ENCODE measurements around the gene SUGCT.

The SUGCT gene

GRCh38 chr7:40541336-40541735 lies 406.5 kb downstream of the SUGCT start:
- Histone ChIP-seq H3K4me3 (ENCODE audit: low read depth, low read length) (no peak overlapping the region), H3K27me3 (ENCODE audit: control insufficient read depth, insufficient read depth, low read length) (no peaks in the 10 kb centered on the region), H3K4me1 (no peaks in the 10 kb centered on the region), H3K9ac (no peak overlapping the region), H3K4me2 (ENCODE audit: low read length) (no peak overlapping the region), H3K36me3 (ENCODE audit: control insufficient read depth, insufficient read depth, low read length) (no peaks in the 10 kb centered on the region), H3K27ac (no peak overlapping the region), H2AFZ (no peak overlapping the region), H3K79me2 (no peaks in the 10 kb centered on the region), H3K9me3 (ENCODE audit: control insufficient read depth, low read length) (no peaks in the 10 kb centered on the region)
- no peak for TF ChIP-seq CTCF (IDR thresholded peaks at IDR 0.05)

GRCh38 chr7:40542982-40543741 lies 408.4 kb downstream of the SUGCT start:
- no peaks in the 10 kb centered on the region for H3K9me3 ChIP-seq (ENCODE audit: control insufficient read depth, low read length)
- no peak overlapping the region for H3K4me3 ChIP-seq (ENCODE audit: low read depth, low read length)
- H3K4me1 ChIP-seq = no peaks in the 10 kb centered on the region
- no peak overlapping the region for H3K4me2 ChIP-seq (ENCODE audit: low read length)
- H3K27ac ChIP-seq = no peak overlapping the region
- H3K27me3 ChIP-seq (ENCODE audit: control insufficient read depth, insufficient read depth, low read length) = no peaks in the 10 kb centered on the region
- no peak overlapping the region for H3K9ac ChIP-seq
- no peaks in the 10 kb centered on the region for H3K36me3 ChIP-seq (ENCODE audit: control insufficient read depth, insufficient read depth, low read length)
- no peak overlapping the region for H2AFZ ChIP-seq
- no peak for TF ChIP-seq CTCF (IDR thresholded peaks at IDR 0.05)
- no peaks in the 10 kb centered on the region for H3K79me2 ChIP-seq

GRCh38 chr7:40544221-40544723 lies 409.5 kb downstream of the SUGCT start:
- Histone ChIP-seq H3K36me3 (ENCODE audit: control insufficient read depth, insufficient read depth, low read length) (no peaks in the 10 kb centered on the region), H3K4me3 (ENCODE audit: low read depth, low read length) (no peak overlapping the region), H3K4me2 (ENCODE audit: low read length) (no peak overlapping the region), H3K27ac (no peak overlapping the region), H3K4me1 (no peaks in the 10 kb centered on the region), H2AFZ (no peak overlapping the region), H3K27me3 (ENCODE audit: control insufficient read depth, insufficient read depth, low read length) (no peaks in the 10 kb centered on the region), H3K79me2 (no peaks in the 10 kb centered on the region), H3K9ac (no peak overlapping the region), H3K9me3 (ENCODE audit: control insufficient read depth, low read length) (no peaks in the 10 kb centered on the region)
- no peak for TF ChIP-seq CTCF (IDR thresholded peaks at IDR 0.05)

- no peak overlapping the region for H3K4me2 ChIP-seq (ENCODE audit: low read length)
- no peaks in the 10 kb centered on the region for H3K36me3 ChIP-seq (ENCODE audit: control insufficient read depth, insufficient read depth, low read length)
- H3K79me2 ChIP-seq = no peaks in the 10 kb centered on the region
- H3K27ac ChIP-seq = no peak overlapping the region
- H2AFZ ChIP-seq = no peak overlapping the region
- no peak overlapping the region for H3K9ac ChIP-seq
- no peaks in the 10 kb centered on the region for H3K4me1 ChIP-seq
- H3K27me3 ChIP-seq (ENCODE audit: control insufficient read depth, insufficient read depth, low read length) = no peaks in the 10 kb centered on the region
- no peak overlapping the region for H3K4me3 ChIP-seq (ENCODE audit: low read depth, low read length)
- no peak for TF ChIP-seq CTCF (IDR thresholded peaks at IDR 0.05)
- H3K9me3 ChIP-seq (ENCODE audit: control insufficient read depth, low read length) = no peaks in the 10 kb centered on the region
These were observed 410.1 kb downstream of the SUGCT start for GRCh38 chr7:40544871-40545303.

GRCh38 chr7:40545739-40546138 lies 410.9 kb downstream of the SUGCT start:
- Histone ChIP-seq H3K4me1 (no peaks in the 10 kb centered on the region), H3K27me3 (ENCODE audit: control insufficient read depth, insufficient read depth, low read length) (no peaks in the 10 kb centered on the region), H3K36me3 (ENCODE audit: control insufficient read depth, insufficient read depth, low read length) (no peaks in the 10 kb centered on the region), H3K9ac (no peak overlapping the region), H3K27ac (no peak overlapping the region), H2AFZ (no peak overlapping the region), H3K79me2 (no peaks in the 10 kb centered on the region), H3K4me3 (ENCODE audit: low read depth, low read length) (no peak overlapping the region), H3K4me2 (ENCODE audit: low read length) (no peak overlapping the region), H3K9me3 (ENCODE audit: control insufficient read depth, low read length) (no peaks in the 10 kb centered on the region)
- no peak for TF ChIP-seq CTCF (IDR thresholded peaks at IDR 0.05)

Data from parathyroid adenoma (tissue), 2 donors.